ENCODE measurements around the gene HAUS8.
"Not testable (repeated sequence)": the region's sequence is repeated elsewhere in the genome, so short reads cannot be mapped to it uniquely, and the experiment has no call there.

The HAUS8 gene

GRCh38 chr19:17101686-17102628 lies 26.7 kb upstream of the HAUS8 start:
- no peak for DNase-seq (ENCODE audit: low spot score)

- no peak for DNase-seq (ENCODE audit: low spot score)
These were observed 23.1 kb upstream of the HAUS8 start for GRCh38 chr19:17098326-17098725.

- peak; percentile 73 for DNase-seq (ENCODE audit: low spot score)
These were observed 22.4 kb upstream of the HAUS8 start for GRCh38 chr19:17097593-17098126.

GRCh38 chr19:17095141-17095919 lies 20.1 kb upstream of the HAUS8 start:
- no peak for DNase-seq (ENCODE audit: low spot score)

- not testable (repeated sequence) for DNase-seq (ENCODE audit: low spot score)
These were observed 19.4 kb upstream of the HAUS8 start for GRCh38 chr19:17094694-17095093.

- no peak for DNase-seq (ENCODE audit: low spot score)
These were observed 17.4 kb upstream of the HAUS8 start for GRCh38 chr19:17092696-17093095.

GRCh38 chr19:17091758-17092333 lies 16.6 kb upstream of the HAUS8 start:
- DNase-seq (ENCODE audit: low spot score) = no peak

GRCh38 chr19:17090583-17090982 lies 15.3 kb upstream of the HAUS8 start:
- DNase-seq (ENCODE audit: low spot score) = no peak

- DNase-seq (ENCODE audit: low spot score) = no peak
These were observed 13.3 kb upstream of the HAUS8 start for GRCh38 chr19:17088552-17088951.

GRCh38 chr19:17086834-17087233 lies 11.6 kb upstream of the HAUS8 start:
- no peak for DNase-seq (ENCODE audit: low spot score)

- DNase-seq (ENCODE audit: low spot score) = no peak
These were observed 10.9 kb upstream of the HAUS8 start for GRCh38 chr19:17086120-17086519.

GRCh38 chr19:17081672-17082630 lies 6.7 kb upstream of the HAUS8 start:
- DNase-seq (ENCODE audit: low spot score) = no peak

- DNase-seq (ENCODE audit: low spot score) = no peak
These were observed 5.2 kb upstream of the HAUS8 start for GRCh38 chr19:17080440-17080801.

GRCh38 chr19:17079710-17080439 lies 4.6 kb upstream of the HAUS8 start:
- no peak for DNase-seq (ENCODE audit: low spot score)

- DNase-seq (ENCODE audit: low spot score) = no peak
These were observed 3.9 kb upstream of the HAUS8 start for GRCh38 chr19:17078920-17079709.

GRCh38 chr19:17078036-17078919 lies 3.0 kb upstream of the HAUS8 start:
- no peak for DNase-seq (ENCODE audit: low spot score)

- DNase-seq (ENCODE audit: low spot score) = no peak
These were observed 2.3 kb upstream of the HAUS8 start for GRCh38 chr19:17077447-17078028.

GRCh38 chr19:17076543-17076991 lies 1.3 kb upstream of the HAUS8 start:
- DNase-seq (ENCODE audit: low spot score) = no peak
